HG03175 (cell line): Measurements from ENCODE around the gene CCDC7.
"Not testable (repeated sequence)": the region's sequence is repeated elsewhere in the genome, so short reads cannot be mapped to it uniquely, and the experiment has no call there.

Experiments
- ATAC-seq: cut with Tn5 transposase; IDR thresholded peaks from one replicate; pipeline ENCODE4 v1.9.1; 2021; ENCODE audit warnings: mild to moderate bottlenecking, moderate library complexity; ENCODE audit not compliant: unreplicated experiment

Gene CCDC7

DNA sequence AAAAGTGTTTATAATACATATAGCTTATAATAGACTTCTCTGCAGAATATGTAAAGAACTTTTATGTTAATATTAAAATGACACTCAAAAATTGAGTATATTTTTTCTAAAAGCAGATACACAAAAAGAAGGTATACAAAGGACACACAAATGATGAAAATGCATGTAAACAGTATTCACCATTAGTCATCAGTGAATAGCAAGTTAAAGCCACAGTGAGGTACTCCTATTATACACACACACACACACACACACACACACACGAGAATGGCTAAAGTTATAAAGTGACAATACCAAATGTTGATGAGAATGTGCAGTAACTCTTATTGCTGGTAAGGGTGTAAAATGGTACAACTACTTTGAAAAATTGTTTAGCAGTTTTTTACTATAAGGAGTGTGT is 419.2 kb downstream of the CCDC7 start:
- no peak for ATAC-seq

DNA sequence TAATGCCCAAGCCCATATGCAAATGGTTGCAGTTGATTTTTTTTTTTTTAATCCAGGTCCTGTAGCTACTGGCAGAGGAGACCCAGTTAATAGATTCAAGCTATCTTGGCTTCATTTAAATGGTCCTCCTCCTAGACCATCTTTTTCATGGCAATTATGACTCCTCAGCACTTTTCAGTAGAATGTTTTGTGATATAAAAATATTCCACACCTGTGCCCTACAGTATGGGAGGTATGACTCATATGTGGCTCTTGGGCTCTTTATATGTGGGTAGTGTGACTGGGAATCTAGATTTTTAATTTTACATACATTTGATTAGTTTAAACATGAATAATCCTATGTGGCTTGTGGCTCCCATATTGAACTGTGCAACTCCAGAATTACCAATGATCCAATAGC is 432.0 kb downstream of the CCDC7 start:
- ATAC-seq, result no peak

DNA sequence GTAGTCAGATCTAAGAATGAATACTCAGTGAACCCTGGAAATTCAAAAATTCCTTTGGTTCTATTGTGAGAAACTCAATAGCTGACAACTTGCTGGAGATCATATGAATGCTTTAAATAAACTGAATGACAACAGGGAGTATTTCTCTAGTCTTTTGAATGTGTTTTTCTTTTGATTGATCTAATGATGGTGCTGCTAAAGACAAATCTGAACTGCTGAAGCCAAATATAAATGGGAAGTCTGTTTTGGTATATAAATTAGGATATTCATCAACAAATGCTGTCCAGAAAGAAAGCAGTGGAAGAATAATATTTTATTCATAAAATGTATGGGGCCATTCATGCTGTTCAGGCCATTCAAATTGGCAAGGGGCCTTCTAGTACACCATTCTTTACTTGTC is 432.7 kb downstream of the CCDC7 start:
- ATAC-seq, result no peak

DNA sequence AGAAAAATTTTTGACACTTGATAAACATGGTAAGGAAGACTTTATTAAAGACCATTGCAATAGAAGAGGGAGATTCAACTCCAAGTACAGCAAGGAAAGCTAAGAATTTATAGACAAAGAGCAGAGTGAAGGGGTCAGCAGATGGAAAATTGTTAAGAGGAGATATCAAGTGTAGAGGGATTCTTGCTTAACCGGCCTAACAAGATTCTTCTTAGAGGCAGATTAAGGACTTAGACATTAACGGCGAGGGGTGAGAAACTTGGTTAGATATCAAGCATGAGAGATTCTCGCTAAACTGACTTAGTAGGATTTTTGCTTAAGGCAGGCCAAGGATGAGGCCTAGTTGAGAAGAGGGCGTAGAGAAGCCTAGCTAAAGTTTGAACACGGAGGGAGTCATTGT is 436.1 kb downstream of the CCDC7 start:
- ATAC-seq, result no peak

DNA sequence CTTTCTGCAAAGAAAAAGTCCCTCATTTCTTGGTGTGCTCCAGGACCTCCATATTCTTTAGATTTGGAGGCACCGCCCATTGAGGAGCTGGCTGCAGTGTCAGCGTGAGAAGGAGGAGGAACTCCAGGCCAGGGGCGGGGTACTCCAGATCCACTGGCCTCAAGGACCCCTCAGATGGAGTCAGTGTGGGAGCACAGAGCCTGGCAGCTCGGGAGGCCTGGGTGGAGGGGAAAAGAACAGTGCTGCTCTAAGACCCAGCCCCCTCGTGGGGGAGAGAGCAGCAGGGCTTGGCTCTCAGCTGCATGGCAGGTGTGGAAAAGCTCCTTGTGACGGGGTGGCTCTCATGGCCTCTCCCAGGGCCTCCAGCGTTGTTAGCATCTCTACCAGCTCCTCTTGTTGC is 441.5 kb downstream of the CCDC7 start:
- ATAC-seq, result no peak

DNA sequence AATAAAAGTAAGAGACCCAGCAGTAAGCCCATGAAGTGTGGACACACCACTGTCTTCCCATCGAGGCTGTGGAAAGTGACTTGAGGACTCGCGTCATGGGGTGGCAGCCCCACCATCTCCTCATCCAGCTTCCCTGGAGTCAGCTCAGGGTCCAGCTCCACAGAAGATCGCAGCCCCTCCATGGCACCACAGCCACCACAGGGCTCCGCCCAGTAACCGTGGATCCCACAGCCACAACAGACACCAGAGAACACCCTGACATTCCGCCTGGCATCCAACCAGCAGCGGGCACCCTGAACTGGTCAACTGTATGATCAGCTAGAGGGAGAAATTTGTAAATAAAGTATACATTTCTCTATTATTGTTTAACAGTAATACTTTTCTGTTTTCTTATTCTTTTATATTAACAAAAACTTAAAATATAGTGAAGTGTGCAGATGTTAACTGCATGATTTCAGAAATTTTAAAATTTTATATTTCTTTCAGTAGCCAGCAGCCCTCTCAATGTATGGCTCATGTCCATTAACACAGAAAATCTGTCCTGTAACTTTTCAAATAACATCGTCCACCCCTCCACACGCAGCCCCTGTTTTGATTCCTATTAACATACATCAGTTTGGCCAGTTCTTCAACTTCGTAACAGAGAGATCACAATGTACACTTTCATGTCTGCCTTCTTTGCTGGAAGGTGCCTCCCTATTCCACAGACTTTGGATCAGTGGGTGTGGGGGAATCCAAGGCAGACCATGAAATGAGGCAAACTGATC is 442.4 kb downstream of the CCDC7 start:
- no peak for ATAC-seq

DNA sequence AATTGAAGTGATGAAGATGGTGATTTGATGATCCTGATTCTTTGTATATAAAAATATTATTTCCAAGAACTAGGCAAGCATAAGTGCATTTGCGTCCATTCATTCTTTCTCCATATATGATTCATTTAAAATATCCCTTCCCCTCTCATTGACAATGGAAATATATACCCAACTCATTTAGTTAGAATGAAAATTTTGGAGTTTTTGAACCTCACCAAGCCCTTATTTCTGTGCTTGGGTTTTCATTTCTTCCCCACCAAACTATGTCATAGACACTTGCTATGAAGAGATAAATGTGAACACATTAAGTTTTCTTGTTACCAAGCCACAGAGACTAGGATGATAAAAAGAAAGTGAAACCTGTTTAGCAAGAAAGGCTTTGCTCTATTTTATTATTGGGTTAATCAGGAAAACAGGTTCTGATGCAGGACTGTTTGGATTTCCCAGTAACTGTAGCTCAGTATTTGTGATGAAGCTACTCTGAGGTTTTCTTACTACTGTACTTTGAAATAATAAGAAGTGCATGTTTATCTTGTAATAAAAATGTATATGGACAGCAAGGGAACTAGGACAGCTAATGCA is 443.8 kb downstream of the CCDC7 start:
- ATAC-seq, result no peak

DNA sequence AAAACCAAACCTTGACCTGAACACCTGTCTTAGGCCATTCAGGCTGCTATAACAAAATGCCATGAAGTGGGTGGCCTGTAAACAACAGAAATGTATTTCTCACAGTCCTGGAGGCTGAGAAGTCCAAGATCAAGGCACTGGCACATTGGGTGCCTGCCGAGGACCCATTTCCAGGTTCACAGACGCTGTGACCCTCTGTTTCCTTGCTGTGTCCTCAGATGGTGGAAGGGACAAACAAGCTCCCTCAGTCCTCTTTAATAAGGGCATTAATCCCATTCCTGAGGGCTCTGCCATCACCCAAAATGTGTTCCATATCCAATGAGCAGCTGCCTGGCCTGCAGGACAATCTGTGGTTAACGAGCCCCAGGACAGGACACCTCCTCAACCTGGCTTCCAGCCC is 444.5 kb downstream of the CCDC7 start:
- ATAC-seq, result no peak

DNA sequence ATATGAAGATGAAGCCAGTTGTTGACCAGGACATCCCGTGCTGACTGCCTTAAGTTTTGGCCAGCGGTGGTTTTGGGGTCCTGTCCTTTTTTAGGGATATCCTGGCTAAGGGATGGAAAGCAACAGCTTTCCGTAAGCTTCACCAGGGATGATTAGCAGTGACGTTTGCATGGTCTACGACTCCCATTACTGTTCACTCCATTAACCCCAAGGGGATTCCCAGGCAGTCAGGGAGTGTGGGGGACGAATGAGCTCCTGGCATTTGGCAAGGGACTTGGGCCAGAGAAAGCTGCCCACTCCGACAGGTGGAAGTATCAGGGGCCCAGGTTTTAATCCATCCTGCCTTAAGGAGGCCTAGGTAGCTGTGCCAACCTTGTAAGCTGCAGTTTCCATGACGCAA is 445.3 kb downstream of the CCDC7 start:
- no peak for ATAC-seq

DNA sequence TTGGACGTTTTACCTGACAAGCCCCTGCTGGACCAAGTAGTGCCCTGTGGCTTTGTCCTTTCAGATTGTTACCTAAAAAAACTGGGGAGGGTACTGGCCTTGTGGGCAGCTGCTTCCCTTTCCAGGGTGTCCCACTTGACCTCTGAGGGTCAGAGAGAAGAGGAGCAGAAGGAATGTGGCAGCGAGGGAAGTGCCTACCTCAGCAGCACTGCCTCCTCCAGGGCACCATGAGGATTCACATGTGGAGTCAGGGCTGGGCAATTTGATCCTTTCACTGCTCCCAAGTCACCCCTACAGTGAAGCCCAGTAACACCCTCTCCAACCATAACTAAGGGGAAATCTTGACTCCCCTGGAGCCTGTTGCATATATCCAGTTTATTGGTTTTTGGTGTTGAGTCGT is 447.5 kb downstream of the CCDC7 start:
- ATAC-seq, result no peak

DNA sequence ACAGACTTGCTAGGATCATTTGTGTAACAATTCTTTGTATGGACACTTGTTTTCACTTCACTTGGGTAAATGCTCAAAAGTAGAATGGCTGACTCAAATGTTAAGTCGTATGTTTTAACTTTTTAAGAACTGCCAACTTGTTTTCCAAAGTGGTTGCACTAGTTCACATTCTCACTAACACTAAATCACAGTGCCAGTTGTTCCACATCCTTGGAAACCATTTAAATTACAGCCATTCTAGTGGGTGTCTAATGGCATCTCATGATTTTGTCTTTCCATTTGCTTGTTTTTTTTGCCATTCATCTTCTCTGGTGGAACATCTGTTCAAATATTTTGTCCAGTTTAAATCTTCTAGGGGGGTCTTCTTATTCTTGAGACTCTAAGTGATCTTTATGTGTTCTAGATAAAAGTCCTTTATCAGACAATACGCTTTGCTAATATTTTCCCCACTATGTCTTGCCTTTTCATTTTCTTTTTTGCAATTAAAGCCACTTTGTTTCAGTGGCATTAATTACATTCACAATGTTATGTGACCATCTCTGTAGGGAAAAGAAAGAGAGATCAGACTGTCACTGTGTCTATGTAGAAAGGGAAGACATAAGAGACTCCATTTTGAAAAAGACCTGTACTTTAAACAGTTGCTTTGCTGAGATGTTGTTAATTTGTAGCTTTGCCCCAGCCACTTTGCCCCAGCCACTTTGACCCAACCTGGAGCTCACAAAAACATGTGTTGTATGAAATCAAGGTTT is 448.1 kb downstream of the CCDC7 start:
- ATAC-seq, result no peak

DNA sequence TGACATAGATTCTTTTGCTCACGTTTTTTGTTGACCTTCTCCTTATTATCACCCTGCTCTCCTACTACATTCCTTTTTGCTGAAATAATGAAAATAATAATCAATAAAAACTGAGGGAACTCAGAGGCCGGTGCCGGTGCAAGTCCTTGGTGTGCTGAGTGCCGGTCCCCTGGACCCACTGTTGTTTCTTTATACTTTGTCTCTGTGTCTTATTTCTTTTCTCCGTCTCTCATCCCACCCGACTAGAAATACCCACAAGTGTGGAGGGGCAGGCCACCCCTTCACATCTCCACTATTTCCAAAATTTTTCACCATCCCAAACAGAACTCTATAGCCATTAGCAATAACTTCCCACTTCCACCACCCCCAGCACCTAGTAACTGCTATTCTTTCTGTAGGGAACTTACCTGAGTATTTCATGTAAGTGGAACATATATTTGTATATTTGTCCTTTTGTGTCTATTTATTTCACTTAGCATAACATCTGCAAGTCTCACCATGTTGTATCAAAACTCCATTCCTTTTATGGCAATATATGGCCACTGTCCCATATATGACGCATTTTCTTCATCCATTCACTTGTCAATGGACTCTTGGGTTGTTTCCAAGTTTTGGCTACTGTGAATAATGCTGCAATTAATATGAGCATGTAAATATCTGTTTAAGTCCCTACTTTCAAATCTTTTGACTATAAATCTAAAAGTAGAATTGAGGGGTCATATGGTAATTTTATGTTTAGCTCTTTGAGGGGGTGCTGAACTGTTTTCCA is 449.4 kb downstream of the CCDC7 start:
- not testable (repeated sequence) for ATAC-seq

DNA sequence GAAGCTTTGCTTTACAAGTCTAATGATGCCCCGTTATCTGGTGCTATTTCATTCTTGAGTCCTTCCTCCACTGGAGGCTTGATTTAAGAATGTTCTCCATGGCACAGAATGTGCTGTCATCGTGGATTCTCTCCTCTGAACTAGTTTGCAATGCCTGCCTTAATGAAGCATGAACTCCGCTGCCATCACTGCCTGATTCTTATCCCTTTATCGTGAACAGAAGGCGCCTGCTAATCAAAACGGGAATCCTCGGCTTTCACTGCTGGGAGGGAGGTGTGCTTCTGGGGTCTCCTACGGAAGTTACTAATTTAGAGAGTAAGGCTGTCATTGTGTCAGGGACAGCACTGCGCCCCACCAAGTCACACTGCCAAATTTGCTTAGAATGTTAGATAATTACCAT is 455.9 kb downstream of the CCDC7 start:
- ATAC-seq, result no peak

DNA sequence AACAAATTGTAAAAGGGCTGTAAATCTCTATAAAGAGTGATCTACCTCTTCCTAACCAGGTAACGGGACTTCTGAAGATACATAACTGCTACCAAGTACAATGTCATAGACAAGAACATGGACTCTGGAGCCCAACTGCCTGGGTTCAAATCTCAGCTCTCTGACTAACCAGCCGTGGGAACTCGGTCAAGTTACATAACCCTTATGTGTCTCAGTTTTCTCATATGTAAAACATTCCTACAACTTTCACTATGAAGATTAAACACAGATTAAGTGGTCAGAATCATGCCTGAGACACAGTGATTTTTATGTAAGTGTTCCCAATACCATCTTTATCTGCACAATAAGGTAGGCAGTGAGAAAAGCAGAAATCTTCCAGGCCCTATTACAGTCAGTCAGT is 459.5 kb downstream of the CCDC7 start:
- no peak for ATAC-seq

DNA sequence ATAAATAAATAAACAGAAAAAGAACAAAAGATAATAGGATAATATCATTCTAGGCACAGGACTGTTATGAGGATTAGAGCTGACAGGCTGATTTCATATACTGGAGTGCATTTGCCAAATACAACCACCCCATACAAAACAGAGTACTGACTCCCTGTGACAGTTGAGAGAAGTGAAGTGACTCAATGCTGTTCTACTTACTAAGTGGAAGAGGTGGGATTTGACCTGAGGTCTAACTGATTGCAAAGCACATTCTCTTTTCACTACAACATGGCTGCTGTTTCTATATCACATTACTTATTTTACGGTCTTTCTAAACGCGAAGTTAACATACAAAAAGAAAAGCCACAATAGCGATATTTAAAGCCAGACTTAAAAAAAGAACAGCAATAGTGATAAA is 460.7 kb downstream of the CCDC7 start:
- ATAC-seq, result no peak

DNA sequence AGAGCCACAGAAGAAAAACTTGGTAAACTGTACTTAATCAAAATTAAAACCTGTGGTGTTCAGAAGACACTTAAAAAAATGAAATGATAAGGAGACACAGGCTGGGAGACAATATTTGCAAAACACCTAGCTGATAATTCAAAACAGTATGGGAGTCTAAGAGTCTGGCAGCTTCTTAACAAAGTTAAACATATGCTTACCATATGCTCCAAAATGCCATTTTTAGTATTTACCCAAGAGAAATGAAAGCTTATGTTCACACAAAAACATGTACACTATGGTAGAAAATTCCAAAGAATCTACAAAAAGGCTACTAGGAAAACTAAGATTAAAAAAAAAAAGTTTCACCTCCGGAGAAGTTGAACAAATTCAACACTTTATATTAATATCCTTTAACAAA is 463.5 kb downstream of the CCDC7 start:
- no peak for ATAC-seq

DNA sequence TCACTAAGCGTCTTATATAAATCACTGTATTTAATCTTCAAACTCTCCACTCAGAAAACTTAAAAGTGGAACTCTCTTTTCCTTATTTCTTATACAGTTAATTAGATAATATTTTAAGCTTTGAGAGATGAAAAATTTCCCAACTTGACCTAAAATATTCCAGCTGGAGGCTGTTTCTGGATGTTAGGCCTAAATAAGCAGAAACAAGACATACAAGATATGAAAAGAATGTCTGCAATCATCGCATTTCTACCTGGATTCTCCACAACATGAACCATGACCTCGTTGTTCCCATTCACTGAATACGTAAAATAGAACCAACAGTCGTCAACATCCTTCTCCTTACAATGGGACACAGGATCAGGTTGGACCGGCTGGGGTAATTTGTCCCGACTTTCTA is 464.0 kb downstream of the CCDC7 start:
- not testable (repeated sequence) for ATAC-seq

DNA sequence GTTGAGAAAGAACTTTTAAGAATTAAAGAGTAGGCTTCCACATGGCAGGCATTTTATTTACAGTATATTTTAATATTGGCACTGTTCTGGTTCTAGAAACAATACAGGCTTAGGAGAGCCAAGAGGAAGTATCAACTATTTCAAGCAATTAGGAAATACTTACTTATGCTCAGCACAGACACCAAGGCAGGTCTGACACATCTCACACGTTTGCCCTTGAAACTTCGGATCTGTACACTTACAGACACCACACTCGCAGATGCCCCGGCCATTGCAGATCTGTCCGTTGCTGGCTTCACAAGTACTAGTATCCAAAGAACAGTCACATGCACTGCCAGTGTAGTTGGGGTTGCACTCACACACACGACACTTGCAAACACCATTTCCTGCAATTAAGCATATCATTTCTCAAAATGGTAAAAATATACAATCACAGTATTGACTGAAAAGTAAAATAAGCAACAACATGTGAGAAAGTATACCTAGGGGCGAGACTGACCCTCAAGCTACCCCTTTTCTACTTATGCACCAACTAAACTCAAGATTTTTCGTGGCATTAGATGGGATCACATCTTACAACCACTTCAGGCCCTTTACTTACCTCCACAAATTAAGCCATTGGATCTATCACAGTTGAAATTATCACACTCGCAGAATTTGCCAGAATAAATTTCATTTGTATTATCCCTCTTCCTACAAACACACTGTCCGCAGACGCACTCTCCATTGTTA is 465.5 kb downstream of the CCDC7 start:
- ATAC-seq, result no peak

DNA sequence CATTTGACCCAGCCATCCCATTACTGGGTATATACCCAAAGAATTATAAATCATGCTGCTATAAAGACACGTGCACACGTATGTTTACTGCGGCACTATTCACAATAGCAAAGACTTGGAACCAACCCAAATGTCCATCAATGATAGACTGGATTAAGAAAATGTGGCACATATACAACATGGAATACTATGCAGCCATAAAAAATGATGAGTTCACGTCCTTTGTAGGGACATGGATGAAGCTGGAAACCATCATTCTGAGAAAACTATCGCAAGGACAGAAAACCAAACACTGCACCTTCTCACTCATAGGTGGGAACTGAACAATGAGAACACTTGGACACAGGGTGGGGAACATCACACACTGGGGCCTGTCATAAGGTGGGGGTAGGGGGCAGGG is 471.9 kb downstream of the CCDC7 start:
- not testable (repeated sequence) for ATAC-seq

DNA sequence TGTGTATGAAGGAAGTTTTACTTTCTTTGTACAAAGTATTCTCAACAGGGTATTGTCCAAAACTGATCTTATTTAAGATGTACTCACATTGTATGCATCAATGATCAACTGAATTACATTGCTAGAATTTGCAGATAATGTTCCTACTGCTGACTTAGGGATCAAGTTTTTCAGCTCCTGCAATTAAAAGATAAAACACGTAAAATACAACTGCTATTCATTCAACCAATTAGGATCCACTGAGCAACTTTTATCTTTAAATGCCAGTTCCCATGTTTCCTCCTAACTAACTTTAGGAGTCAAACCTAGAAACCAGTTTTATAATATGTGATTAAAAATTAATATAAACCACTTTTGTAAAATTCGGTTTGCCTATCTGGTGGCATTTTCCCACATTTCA is 476.2 kb downstream of the CCDC7 start:
- no peak for ATAC-seq

DNA sequence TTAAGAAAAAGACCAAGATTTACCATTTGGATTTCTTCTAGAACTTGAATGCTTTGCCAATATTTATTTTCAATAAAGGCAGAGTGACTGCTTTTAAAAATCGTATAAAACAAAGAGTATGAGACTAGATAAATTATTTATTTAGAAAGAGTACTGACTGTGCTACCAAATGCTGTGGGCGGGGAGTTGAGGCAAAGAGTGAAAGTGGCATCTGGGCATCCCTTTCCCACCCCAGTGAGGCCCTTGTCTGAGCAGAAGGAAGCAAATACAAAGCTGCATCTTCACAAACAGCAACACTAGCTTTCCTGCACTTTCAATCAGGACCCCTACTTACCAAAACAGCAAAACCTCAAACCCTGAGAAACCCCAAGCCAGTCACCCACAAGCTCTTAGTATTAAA is 477.2 kb downstream of the CCDC7 start:
- no peak for ATAC-seq
